Dermis blood vessel endothelial cell (primary cell): ENCODE measurements around the gene ASIC2. TPM values are rescaled to one million over a fixed set of nuclear protein-coding genes. Genes with fewer than 3 reads are reported as not detected.
A peak's percentile ranks its signal among the peaks of the same experiment; 100 is the strongest.

ENCODE experiments used
- DNase-seq: peaks from one replicate; pipeline ENCODE4 v3.0.0; 2010
- total RNA-seq: library from RNA; depleted of rRNA; stranded (reverse); fragments of >200 nt; gene quantifications from 2 replicates; pipeline ENCODE4 v1.2.3, GENCODE V29; 2014

Gene ASIC2
- total RNA-seq, 1 donor from 2014 or later: 0.17 TPM

- no peak for DNase-seq
These were observed 140.3 kb downstream of the ASIC2 start for GRCh38 chr17:33152783-33153182.

GRCh38 chr17:33151565-33151964 lies 141.5 kb downstream of the ASIC2 start:
- DNase-seq: no peak

GRCh38 chr17:33145941-33146340 lies 147.2 kb downstream of the ASIC2 start:
- no peak for DNase-seq

GRCh38 chr17:33144837-33145236 lies 148.3 kb downstream of the ASIC2 start:
- no peak for DNase-seq

- peak; percentile 32 for DNase-seq
These were observed 150.3 kb downstream of the ASIC2 start for GRCh38 chr17:33142705-33143299.

GRCh38 chr17:33140413-33141099 lies 152.5 kb downstream of the ASIC2 start:
- no peak for DNase-seq

GRCh38 chr17:33138627-33139026 lies 154.5 kb downstream of the ASIC2 start:
- no peak for DNase-seq

- DNase-seq: no peak
These were observed 155.7 kb downstream of the ASIC2 start for GRCh38 chr17:33137426-33137825.

GRCh38 chr17:33135691-33136090 lies 157.4 kb downstream of the ASIC2 start:
- no peak for DNase-seq

- no peak for DNase-seq
These were observed 161.5 kb downstream of the ASIC2 start for GRCh38 chr17:33131620-33132019.

GRCh38 chr17:33127706-33128105 lies 165.4 kb downstream of the ASIC2 start:
- DNase-seq: no peak

GRCh38 chr17:33126086-33126485 lies 167.0 kb downstream of the ASIC2 start:
- no peak for DNase-seq

GRCh38 chr17:33125552-33125950 lies 167.5 kb downstream of the ASIC2 start:
- DNase-seq: no peak

- DNase-seq: no peak
These were observed 168.1 kb downstream of the ASIC2 start for GRCh38 chr17:33124871-33125551.

GRCh38 chr17:33124185-33124584 lies 168.9 kb downstream of the ASIC2 start:
- DNase-seq: no peak

- no peak for DNase-seq
These were observed 171.3 kb downstream of the ASIC2 start for GRCh38 chr17:33121756-33122155.

GRCh38 chr17:33121272-33121671 lies 171.8 kb downstream of the ASIC2 start:
- no peak for DNase-seq

- DNase-seq: no peak
These were observed 173.0 kb downstream of the ASIC2 start for GRCh38 chr17:33120103-33120502.

- no peak for DNase-seq
These were observed 174.6 kb downstream of the ASIC2 start for GRCh38 chr17:33118391-33119075.

- no peak for DNase-seq
These were observed 177.0 kb downstream of the ASIC2 start for GRCh38 chr17:33116021-33116551.

GRCh38 chr17:33115366-33115765 lies 177.7 kb downstream of the ASIC2 start:
- no peak for DNase-seq

- no peak for DNase-seq
These were observed 179.1 kb downstream of the ASIC2 start for GRCh38 chr17:33113991-33114370.
